H9 (cell line): ENCODE measurements around the gene NKPD1. TPM values are rescaled to one million over a fixed set of nuclear protein-coding genes. Genes with fewer than 3 reads are reported as not detected.

Source experiments
- DNase-seq: peaks from one replicate; pipeline ENCODE4 v3.0.0-alpha.2; 2017
- H2AFZ ChIP-seq: one replicate; pipeline ENCODE4 v1.6.1; 2013; ENCODE audit warnings: mild to moderate bottlenecking, low read length, control low read depth, moderate library complexity
- H2AK5ac ChIP-seq: 2 replicates; pipeline ENCODE4 v1.6.1; 2013; ENCODE audit warnings: low read length, control low read depth, mixed read lengths; ENCODE audit not compliant: insufficient read length
- H2BK120ac ChIP-seq: one replicate; pipeline ENCODE4 v1.6.1; 2013; ENCODE audit warnings: low read depth, mild to moderate bottlenecking, low read length, control low read depth, inconsistent platforms; ENCODE audit not compliant: poor library complexity, severe bottlenecking
- H2BK12ac ChIP-seq: 2 replicates; pipeline ENCODE4 v1.6.1; 2013; ENCODE audit warnings: low read length, control low read depth, mixed read lengths, low read depth; ENCODE audit not compliant: insufficient read length
- H2BK15ac ChIP-seq: 2 replicates; pipeline ENCODE4 v1.6.1; 2013; ENCODE audit warnings: low read depth, low read length, control low read depth
- H2BK20ac ChIP-seq: one replicate; pipeline ENCODE4 v1.6.1; 2013; ENCODE audit warnings: low read depth, mild to moderate bottlenecking, low read length, control low read depth, inconsistent platforms; ENCODE audit not compliant: poor library complexity, severe bottlenecking
- H2BK5ac ChIP-seq: 2 replicates; pipeline ENCODE4 v1.6.1; 2013; ENCODE audit warnings: low read length, control low read depth, mixed read lengths; ENCODE audit not compliant: insufficient read length
- H3K14ac ChIP-seq: 2 replicates; pipeline ENCODE4 v1.6.1; 2013; ENCODE audit warnings: low read length, control low read depth; ENCODE audit not compliant: insufficient read depth
- H3K18ac ChIP-seq: 2 replicates; pipeline ENCODE4 v1.6.1; 2013; ENCODE audit warnings: low read depth, mild to moderate bottlenecking, mixed read lengths, low read length, control low read depth; ENCODE audit not compliant: insufficient read length
- H3K23ac ChIP-seq: 2 replicates; pipeline ENCODE4 v1.6.1; 2013; ENCODE audit warnings: low read length, control low read depth, mixed read lengths, low read depth; ENCODE audit not compliant: insufficient read length
- H3K23me2 ChIP-seq: 2 replicates; pipeline ENCODE4 v1.6.1; 2013; ENCODE audit warnings: low read depth, mild to moderate bottlenecking, mixed read lengths, low read length, control low read depth; ENCODE audit not compliant: insufficient read length, poor library complexity, severe bottlenecking
- H3K27ac ChIP-seq: 2 replicates; pipeline ENCODE4 v1.5.1; 2013; ENCODE audit warnings: low read length, control low read depth, mixed read lengths, low read depth; ENCODE audit not compliant: insufficient read length
- H3K27me3 ChIP-seq: 2 replicates; pipeline ENCODE4 v1.6.1; 2013; ENCODE audit warnings: low read length, control low read depth, inconsistent platforms; ENCODE audit not compliant: insufficient read depth
- H3K4ac ChIP-seq: 2 replicates; pipeline ENCODE4 v1.6.1; 2013; ENCODE audit warnings: low read depth, mild to moderate bottlenecking, control low read depth, inconsistent platforms, low read length, moderate library complexity
- H3K4me1 ChIP-seq: 2 replicates; pipeline ENCODE4 v1.6.1; 2013; ENCODE audit warnings: low read length, control low read depth, inconsistent platforms; ENCODE audit not compliant: insufficient read depth
- H3K4me2 ChIP-seq: 2 replicates; pipeline ENCODE4 v1.6.1; 2013; ENCODE audit warnings: low read length, control low read depth, mixed read lengths; ENCODE audit not compliant: insufficient read length, insufficient read depth
- H3K56ac ChIP-seq: 2 replicates; pipeline ENCODE4 v1.6.1; 2013; ENCODE audit warnings: low read depth, mild to moderate bottlenecking, mixed read lengths, low read length, control low read depth; ENCODE audit not compliant: insufficient read length
- H3K79me1 ChIP-seq: 2 replicates; pipeline ENCODE4 v1.6.1; 2013; ENCODE audit warnings: low read depth, mild to moderate bottlenecking, moderate library complexity, low read length, control low read depth, inconsistent platforms; ENCODE audit not compliant: insufficient read depth, poor library complexity, severe bottlenecking
- H3K79me2 ChIP-seq: 2 replicates; pipeline ENCODE4 v1.6.1; 2013; ENCODE audit warnings: low read length, control low read depth, inconsistent platforms; ENCODE audit not compliant: insufficient read depth
- H3K9ac ChIP-seq: 2 replicates; pipeline ENCODE4 v1.6.1; 2013; ENCODE audit warnings: low read length, control low read depth, mixed read lengths; ENCODE audit not compliant: insufficient read length; ENCODE audit errors: extremely low read depth
- H3K9me3 ChIP-seq: one replicate; pipeline ENCODE4 v1.6.1; 2013; ENCODE audit warnings: low read depth, low read length, inconsistent platforms; ENCODE audit not compliant: control insufficient read depth
- H3T11ph ChIP-seq: one replicate; pipeline ENCODE4 v1.6.1; 2013; ENCODE audit warnings: mild to moderate bottlenecking, low read length, control low read depth, inconsistent platforms
- H4K20me1 ChIP-seq: one replicate; pipeline ENCODE4 v1.6.1; 2013; ENCODE audit not compliant: control insufficient read depth, insufficient read length, insufficient read depth
- H4K5ac ChIP-seq: 2 replicates; pipeline ENCODE4 v1.6.1; 2013; ENCODE audit warnings: low read depth, mild to moderate bottlenecking, mixed read lengths, low read length, control low read depth; ENCODE audit not compliant: insufficient read length
- H4K8ac ChIP-seq: replicated peaks from 2 replicates; pipeline ENCODE4 v1.6.1; 2013; ENCODE audit warnings: low read length, control low read depth, mixed read lengths, low read depth; ENCODE audit not compliant: insufficient read length
- H4K91ac ChIP-seq: 2 replicates; pipeline ENCODE4 v1.6.1; 2013; ENCODE audit warnings: low read depth, mild to moderate bottlenecking, moderate library complexity, mixed read lengths, low read length, control low read depth; ENCODE audit not compliant: insufficient read length
- H3K27ac Mint-ChIP-seq, 3 experiments: 2 replicates in 2 of 3; 3 replicates in 1 of 3; pipeline ENCODE4 v1.8.0; 2020 to 2021; ENCODE audit warnings: mixed read lengths in 3 of 3, mild to moderate bottlenecking in 1 of 3, moderate library complexity in 1 of 3
- H3K27me3 Mint-ChIP-seq: 2 replicates; pipeline ENCODE4 v1.8.0; 2021; ENCODE audit warnings: low read depth, mild to moderate bottlenecking, moderate library complexity, mixed read lengths
- H3K36me3 Mint-ChIP-seq, 3 experiments: 2 replicates in 2 of 3; 3 replicates in 1 of 3; pipeline ENCODE4 v1.8.0; 2020 to 2021; ENCODE audit warnings: low read depth in 3 of 3, mixed read lengths in 3 of 3; ENCODE audit not compliant: insufficient read depth in 1 of 3
- H3K4me1 Mint-ChIP-seq, 2 experiments: 2 replicates each; pipeline ENCODE4 v1.8.0; 2020; ENCODE audit warnings: mixed read lengths in 2 of 2
- H3K4me3 Mint-ChIP-seq, 2 experiments: 2 replicates in 1 of 2; 3 replicates in 1 of 2; pipeline ENCODE4 v1.8.0; 2020 to 2021; ENCODE audit warnings: mild to moderate bottlenecking in 2 of 2, mixed read lengths in 2 of 2, moderate library complexity in 1 of 2
- H3K9me3 Mint-ChIP-seq, 2 experiments: 2 replicates in 1 of 2; 3 replicates in 1 of 2; pipeline ENCODE4 v1.8.0; 2020; ENCODE audit warnings: mild to moderate bottlenecking in 2 of 2, mixed read lengths in 2 of 2, moderate library complexity in 1 of 2
- CTCF ChIP-seq: fragments of 200-600 bp; sonication (generic); conservative IDR thresholded peaks from 3 replicates; pipeline ENCODE4 v1.8.0; 2021; ENCODE audit warnings: antibody characterized with exemption, mild to moderate bottlenecking
- WGBS: extraction: QIAGEN DNeasy Blood & Tissue Kit; methylation state at CpG from one replicate; pipeline ENCODE4 v1.1.7; 2013; ENCODE audit warnings: missing lambda C conversion rate, low lambda C conversion rate, mixed read lengths; ENCODE audit not compliant: insufficient read length; ENCODE audit errors: extremely low coverage; 5-methylcytosine and 5-hydroxymethylcytosine counted together
- total RNA-seq: library from RNA; stranded (reverse); gene quantifications from 2 replicates; pipeline ENCODE4 v1.2.1, GENCODE V29; 2021

NKPD1 gene
- total RNA-seq, 1 experiment from 2014 or later = 0.17 TPM

- Mint-ChIP-seq H3K4me1 (peaks cover 0 to 10% of the 10 kb centered on the region in 2 experiments; a peak in 2 of 4 replicates), H3K27me3 (peaks cover 13% of the 10 kb centered on the region), H3K4me3 (peak overlapping the region; percentile 67 to 80), H3K9me3 (no peaks in the 10 kb centered on the region), H3K27ac (no peak overlapping the region; a peak in 1 of 7 replicates), H3K36me3 (peaks cover 0 to 4% (median 2%) of the 10 kb centered on the region in 3 experiments; a peak in 2 of 7 replicates)
- no peaks in the 10 kb centered on the region for H3K79me1 ChIP-seq
- TF ChIP-seq CTCF = no peak
- no peaks in the 10 kb centered on the region for H3K4me1 ChIP-seq
- H3K56ac ChIP-seq = no peak overlapping the region
- H3K27ac ChIP-seq = no peak overlapping the region
- H3K9ac ChIP-seq = no peak overlapping the region
- no peak overlapping the region for H2BK5ac ChIP-seq
- no peaks in the 10 kb centered on the region for H3K27me3 ChIP-seq
- no peak overlapping the region for H3K4me2 ChIP-seq
- no peak overlapping the region for H3T11ph ChIP-seq
- DNase-seq = no peak
- no peak overlapping the region for H2BK120ac ChIP-seq
- no peak overlapping the region for H3K23ac ChIP-seq
- no peak overlapping the region for H3K18ac ChIP-seq
- no peak overlapping the region for H2BK12ac ChIP-seq
- no peak overlapping the region for H4K91ac ChIP-seq
- no peak overlapping the region for H2BK15ac ChIP-seq
- no peak overlapping the region for H3K14ac ChIP-seq
- H2AK5ac ChIP-seq = no peak overlapping the region
- no peak overlapping the region for H4K8ac ChIP-seq
- no peak overlapping the region for H2BK20ac ChIP-seq
- no peaks in the 10 kb centered on the region for H4K20me1 ChIP-seq
- no peak overlapping the region for H2AFZ ChIP-seq
- H3K79me2 ChIP-seq = no peaks in the 10 kb centered on the region
- H3K9me3 ChIP-seq = no peaks in the 10 kb centered on the region
- peaks cover 13% of the 10 kb centered on the region for H3K23me2 ChIP-seq
- no peak overlapping the region for H4K5ac ChIP-seq
- WGBS = no CpG with 5 or more reads among the region's 7 CpGs
- H3K4ac ChIP-seq = no peak overlapping the region
Measured at GRCh38 chr19:45180936-45181335, 20.2 kb upstream of the NKPD1 start.
